Cardiac fibroblast (primary cell): Measurements from ENCODE around the gene MCF2L.

Experiments used
- DNase-seq, 2 donors: peaks; one replicate each; pipeline versions ENCODE4 v3.0.0 to v3.0.0-alpha.2; 2010; ENCODE audit warnings: low read depth in 2 of 2
- H3K4me3 ChIP-seq, 2 donors: replicated peaks in 1 of 2; 1 replicate in 1 of 2; 2 replicates in 1 of 2; pipeline ENCODE4 v1.5.1; 2011; ENCODE audit warnings: low read depth in 2 of 2, low read length in 2 of 2, mild to moderate bottlenecking in 2 of 2, moderate library complexity in 1 of 2
- CTCF ChIP-seq: IDR thresholded peaks from one replicate; pipeline ENCODE4 v1.5.1; 2011; ENCODE audit warnings: low read depth, mild to moderate bottlenecking, low read length, inconsistent platforms

MCF2L gene

GRCh38 chr13:113118261-113119021, 149.4 kb downstream of the MCF2L start:
- H3K4me3 ChIP-seq: no peak overlapping the region
- no peak for TF ChIP-seq CTCF
- no peak for DNase-seq

- no peak overlapping the region for H3K4me3 ChIP-seq
- no peak for DNase-seq
- no peak for TF ChIP-seq CTCF
Observed at GRCh38 chr13:113119166-113119821, 150.3 kb downstream of the MCF2L start.

GRCh38 chr13:113119822-113120189, 150.8 kb downstream of the MCF2L start:
- DNase-seq: no peak
- H3K4me3 ChIP-seq: no peak overlapping the region
- no peak for TF ChIP-seq CTCF

GRCh38 chr13:113120300-113121182, 151.5 kb downstream of the MCF2L start:
- H3K4me3 ChIP-seq: no peak overlapping the region
- TF ChIP-seq CTCF: no peak
- DNase-seq: no peak

GRCh38 chr13:113121183-113121927, 152.3 kb downstream of the MCF2L start:
- no peak for TF ChIP-seq CTCF
- no peak for DNase-seq
- no peak overlapping the region for H3K4me3 ChIP-seq

GRCh38 chr13:113121928-113122471, 153.0 kb downstream of the MCF2L start:
- no peak overlapping the region for H3K4me3 ChIP-seq
- DNase-seq: no peak
- no peak for TF ChIP-seq CTCF
